ENCODE results near the gene SARNP. TPM values are rescaled to one million over a fixed set of nuclear protein-coding genes. Genes with fewer than 3 reads are reported as not detected.
A peak's percentile ranks its signal among the peaks of the same experiment; 100 is the strongest.

The SARNP gene
- total RNA-seq, 2 donors from 2014 or later, result 39.1 to 49.2 TPM

DNA sequence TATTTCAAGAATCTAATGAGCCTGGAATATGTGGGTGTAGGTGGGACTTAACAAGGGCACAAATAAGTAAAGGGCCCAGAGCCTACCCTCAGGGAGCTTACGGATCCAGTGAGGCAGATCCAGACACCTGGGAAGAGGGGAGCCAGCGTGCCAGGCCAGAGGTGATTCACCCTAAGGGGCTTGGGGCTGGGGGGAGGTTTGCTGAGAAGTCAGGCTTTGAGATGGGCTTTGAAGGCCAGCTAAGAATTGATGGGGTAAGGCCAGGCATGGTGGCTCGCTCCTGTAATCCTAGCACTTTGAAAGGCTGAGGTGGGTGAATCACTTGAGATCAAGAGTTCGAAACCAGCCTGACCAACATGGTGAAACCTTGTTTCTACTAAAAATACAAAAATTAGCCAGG lies 25.9 kb upstream of the SARNP start:
- DNase-seq (ENCODE audit: low spot score), result no peak

GRCh38 chr12:55842681-55843429 lies 25.3 kb upstream of the SARNP start, which contains the start of gene MMP19:
TSS of gene MMP19 (minus strand) at chr12:55842936. CDS start at chr12:55842830, 106 bp downstream.
- ATAC-seq (ENCODE audit: insufficient number of reproducible peaks, low FRiP score, low read depth), result no peak
- TF ChIP-seq, protein P1, sequence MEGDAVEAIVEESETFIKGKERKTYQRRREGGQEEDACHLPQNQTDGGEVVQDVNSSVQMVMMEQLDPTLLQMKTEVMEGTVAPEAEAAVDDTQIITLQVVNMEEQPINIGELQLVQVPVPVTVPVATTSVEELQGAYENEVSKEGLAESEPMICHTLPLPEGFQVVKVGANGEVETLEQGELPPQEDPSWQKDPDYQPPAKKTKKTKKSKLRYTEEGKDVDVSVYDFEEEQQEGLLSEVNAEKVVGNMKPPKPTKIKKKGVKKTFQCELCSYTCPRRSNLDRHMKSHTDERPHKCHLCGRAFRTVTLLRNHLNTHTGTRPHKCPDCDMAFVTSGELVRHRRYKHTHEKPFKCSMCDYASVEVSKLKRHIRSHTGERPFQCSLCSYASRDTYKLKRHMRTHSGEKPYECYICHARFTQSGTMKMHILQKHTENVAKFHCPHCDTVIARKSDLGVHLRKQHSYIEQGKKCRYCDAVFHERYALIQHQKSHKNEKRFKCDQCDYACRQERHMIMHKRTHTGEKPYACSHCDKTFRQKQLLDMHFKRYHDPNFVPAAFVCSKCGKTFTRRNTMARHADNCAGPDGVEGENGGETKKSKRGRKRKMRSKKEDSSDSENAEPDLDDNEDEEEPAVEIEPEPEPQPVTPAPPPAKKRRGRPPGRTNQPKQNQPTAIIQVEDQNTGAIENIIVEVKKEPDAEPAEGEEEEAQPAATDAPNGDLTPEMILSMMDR (IDR thresholded peaks at IDR 0.05), result no peak
- no peaks in the 10 kb centered on the region for H3K9me3 ChIP-seq
- H3K27ac ChIP-seq, result peak within 1 kb of the TSS; percentile 27 to 41
- no peak for DNase-seq (ENCODE audit: low spot score)
- no peaks in the 10 kb centered on the region for H3K27me3 ChIP-seq (replicated peaks; ENCODE audit: insufficient read depth)
- H3K36me3 ChIP-seq, result no peaks in the 10 kb centered on the region
- H3K4me3 ChIP-seq, result peak within 1 kb of the TSS; percentile 67
- H3K4me1 ChIP-seq (ENCODE audit: control insufficient read depth in 1 of 2, low read depth in 2 of 2), result peaks cover 15 to 45% of the 10 kb centered on the region in 2 donors

More for the DNA sequence above, 25.9 kb upstream of the SARNP start:
- H3K36me3 ChIP-seq, result no peaks in the 10 kb centered on the region
- no peak overlapping the region for H3K4me3 ChIP-seq
- H3K27me3 ChIP-seq (replicated peaks; ENCODE audit: insufficient read depth), result no peaks in the 10 kb centered on the region
- peak overlapping the region in 1 of 2 donors; percentile 41 for H3K27ac ChIP-seq
- TF ChIP-seq, protein P1 (IDR thresholded peaks at IDR 0.05), result no peak
- no peak for ATAC-seq (ENCODE audit: insufficient number of reproducible peaks, low FRiP score, low read depth)
- H3K4me1 ChIP-seq (ENCODE audit: control insufficient read depth in 1 of 2, low read depth in 2 of 2), result peaks cover 16 to 50% of the 10 kb centered on the region in 2 donors
- no peaks in the 10 kb centered on the region for H3K9me3 ChIP-seq

GRCh38 chr12:55840581-55841351 lies 23.2 kb upstream of the SARNP start:
- peak overlapping the region in 1 of 2 donors; percentile 3 for H3K27ac ChIP-seq
- TF ChIP-seq, protein P1 (IDR thresholded peaks at IDR 0.05), result no peak
- DNase-seq (ENCODE audit: low spot score), result no peak
- peak overlapping the region; percentile 20 for H3K4me3 ChIP-seq
- no peak for ATAC-seq (ENCODE audit: insufficient number of reproducible peaks, low FRiP score, low read depth)
- no peaks in the 10 kb centered on the region for H3K27me3 ChIP-seq (replicated peaks; ENCODE audit: insufficient read depth)
- no peaks in the 10 kb centered on the region for H3K36me3 ChIP-seq
- peaks cover 2 to 25% of the 10 kb centered on the region in 2 donors for H3K4me1 ChIP-seq (ENCODE audit: control insufficient read depth in 1 of 2, low read depth in 2 of 2)
- no peaks in the 10 kb centered on the region for H3K9me3 ChIP-seq

DNA sequence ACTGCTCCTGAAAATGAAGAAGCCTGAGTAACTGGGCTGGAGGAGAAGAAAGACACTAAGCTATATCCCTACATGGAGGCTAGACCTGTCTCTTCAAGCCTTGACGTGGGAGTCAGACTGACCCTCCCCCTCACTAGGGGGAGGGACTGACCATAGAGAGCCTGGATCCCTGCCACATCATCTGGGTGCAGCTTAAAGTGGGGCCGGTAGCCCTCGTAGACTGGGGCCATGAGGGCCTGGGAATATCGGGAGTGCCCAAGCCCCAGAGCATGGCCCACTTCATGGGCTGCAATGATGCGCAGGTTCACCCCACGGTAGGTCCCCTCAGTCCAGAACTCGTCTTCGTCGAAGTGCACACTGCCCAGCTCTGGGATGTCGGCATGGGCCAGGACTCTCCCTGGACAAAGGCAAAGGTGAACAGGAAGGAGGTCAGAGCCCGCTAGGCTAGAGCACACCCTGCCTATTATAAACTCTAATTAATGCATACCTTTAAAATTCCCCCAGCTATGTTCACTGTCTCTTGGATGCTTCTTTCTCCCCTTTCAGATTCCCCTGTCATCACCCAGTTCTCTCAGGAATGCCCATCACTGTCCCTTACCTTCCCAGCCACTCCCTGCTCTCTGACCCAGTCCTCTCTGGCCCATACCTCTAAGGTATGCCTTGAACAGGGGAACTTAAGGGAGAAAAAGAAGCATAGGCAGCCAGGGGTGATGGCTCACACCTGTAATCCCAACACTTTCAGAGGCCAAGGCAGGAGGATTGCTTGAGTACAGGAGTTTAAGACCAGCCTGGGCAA lies 22.0 kb upstream of the SARNP start:
- TF ChIP-seq, protein P1 (IDR thresholded peaks at IDR 0.05), result no peak
- Histone ChIP-seq H3K27me3 (replicated peaks; ENCODE audit: insufficient read depth) (no peaks in the 10 kb centered on the region), H3K4me1 (ENCODE audit: control insufficient read depth in 1 of 2, low read depth in 2 of 2) (peaks cover 0 to 18% of the 10 kb centered on the region in 2 donors), H3K9me3 (no peaks in the 10 kb centered on the region), H3K4me3 (no peak overlapping the region), H3K36me3 (no peaks in the 10 kb centered on the region), H3K27ac (no peak overlapping the region)
- DNase-seq (ENCODE audit: low spot score), result no peak
- ATAC-seq (ENCODE audit: insufficient number of reproducible peaks, low FRiP score, low read depth), result no peak
